ENCODE data around the gene RAVER1. TPM values are rescaled to one million over a fixed set of nuclear protein-coding genes. Genes with fewer than 3 reads are reported as not detected.

Gene RAVER1
- total and polyA plus RNA-seq, 9 of the 15 experiments (the other 6 are each of a cell fraction or from before 2014, with no cell fraction given), result 0.06 to 113 (median 7.0) TPM

GRCh38 chr19:10293637-10294367 is 39.5 kb downstream of the RAVER1 start:
- H3K4me3 ChIP-seq, result peak overlapping the region; percentile 79
- H3K9me3 ChIP-seq (replicated peaks; ENCODE audit: control insufficient read depth, insufficient read depth, low read depth, low read length), result peaks cover 2% of the 10 kb centered on the region; the same call in 1 of the 2 replicates
- DNase-seq (ENCODE audit: extremely low read depth in 1 of 4, low spot score in 3 of 4) (peak in 1 of 4 experiments; percentile 4), ATAC-seq (no peak), FAIRE-seq (no peak)
- peaks cover 40% of the 10 kb centered on the region; the same call in 2 of the 3 replicates for H3K36me3 ChIP-seq (ENCODE audit: control insufficient read depth, insufficient read depth, low read length)
- BruUV-seq (replicated peaks), result no TSS peak
- ChIA-PET POLR2A (interaction anchor here (0.7 to 1.1 kb wide), 2 partner anchors 8 to 13 kb away, joined by 3 read pairs; no protein-coding TSS in a partner anchor), CTCF (ENCODE audit: low intra/inter-chr PET ratio) (no interaction called here)
- intact Hi-C loops (cut with micrococcal nuclease) (no loop called here), in situ Hi-C loops (cut with MboI) (no loop called here)
- H2AFZ ChIP-seq (ENCODE audit: low read depth, low read length), result no peak overlapping the region
- WGBS (ENCODE audit: insufficient coverage, low coverage, missing lambda C conversion rate), result 93% methylated on average over 35 of the region's 49 CpGs
- H3K27me3 ChIP-seq (ENCODE audit: control insufficient read depth in 2 of 2, insufficient read depth in 2 of 2, low read length in 2 of 2), result no peaks in the 10 kb centered on the region
- peaks cover 66% of the 10 kb centered on the region for H3K79me2 ChIP-seq (ENCODE audit: control insufficient read depth, insufficient read depth, low read length)
- H3K9me1 ChIP-seq (ENCODE audit: control insufficient read depth, insufficient read depth, low read length), result no peaks in the 10 kb centered on the region
- H4K20me1 ChIP-seq (replicated peaks; ENCODE audit: control insufficient read depth, insufficient read depth, low read length), result no peaks in the 10 kb centered on the region; the same call in 1 of the 2 replicates
- H3K27ac ChIP-seq (ENCODE audit: extremely low read depth, low read depth, low read length), result peak overlapping the region; percentile 74; the same call in 2 of the 3 replicates
- peaks cover 11 to 76% of the 10 kb centered on the region in 2 experiments; a peak in 4 of 5 replicates for H3K4me1 ChIP-seq (replicated peaks in 1 of 2; ENCODE audit: control insufficient read depth in 2 of 2, insufficient read depth in 2 of 2, low read length in 2 of 2)
- H3K4me2 ChIP-seq (ENCODE audit: insufficient read depth, low read length), result peak overlapping the region; percentile 93
- peak overlapping the region; percentile 62 to 90; a peak in 3 of 4 replicates for H3K9ac ChIP-seq (ENCODE audit: insufficient read depth in 1 of 2, low read depth in 2 of 2, low read length in 2 of 2)
- TF ChIP-seq TAF15 (IDR thresholded peaks at IDR 0.05; ENCODE audit: low read depth, low read length) (no peak), MYNN (IDR thresholded peaks at IDR 0.05) (no peak), MYNN (CRISPR knock-in tag; IDR thresholded peaks at IDR 0.05) (no peak), IFI16 (CRISPR knock-in tag; IDR thresholded peaks at IDR 0.05) (no peak), MAX (CRISPR knock-in tag; IDR thresholded peaks at IDR 0.05) (no peak), ZNF174 (CRISPR knock-in tag; IDR thresholded peaks at IDR 0.05) (no peak), POLR2AphosphoS2 (IDR thresholded peaks at IDR 0.05; ENCODE audit: low read length) (0 out of 2 replicates have a peak, but pooled peaks have one; percentile 12), PATZ1 (CRISPR knock-in tag; IDR thresholded peaks at IDR 0.05; ENCODE audit: borderline replicate concordance) (no peak), NFATC3 (IDR thresholded peaks at IDR 0.05) (no peak), ELF4 (CRISPR knock-in tag; IDR thresholded peaks at IDR 0.05) (no peak), RBM22 (IDR thresholded peaks at IDR 0.05; ENCODE audit: low read depth, low read length, poor library complexity, severe bottlenecking) (peak; percentile 74), ZBTB12 (CRISPR knock-in tag; IDR thresholded peaks at IDR 0.05) (no peak), MAFF (IDR thresholded peaks at IDR 0.05; ENCODE audit: low read length) (no peak), SAP30 (IDR thresholded peaks at IDR 0.05; ENCODE audit: borderline replicate concordance, insufficient read depth, low read depth, low read length, poor library complexity, severe bottlenecking) (no peak), RBFOX2 (IDR thresholded peaks at IDR 0.05; ENCODE audit: low read depth, low read length) (peak; percentile 61), SAFB2 (IDR thresholded peaks at IDR 0.05; ENCODE audit: borderline replicate concordance, low read depth, low read length, severe bottlenecking) (no peak)

Data from K562 (cell line).